Mesothelial cell of epicardium (in vitro differentiated cells): Measurements from ENCODE around the gene TMEM181. TPM values are rescaled to one million over a fixed set of nuclear protein-coding genes. Genes with fewer than 3 reads are reported as not detected.

ENCODE experiments used
- DNase-seq, 2 experiments: peaks; one replicate each; pipeline ENCODE4 v3.0.0; 2021; ENCODE audit warnings: low spot score in 2 of 2; ENCODE audit not compliant: unreplicated experiment in 2 of 2
- H3K27ac Mint-ChIP-seq: 2 replicates; pipeline ENCODE4 v1.8.0; 2021; ENCODE audit warnings: mixed read lengths
- H3K27me3 Mint-ChIP-seq: 2 replicates; pipeline ENCODE4 v1.8.0; 2021; ENCODE audit warnings: low read depth, mixed read lengths
- H3K36me3 Mint-ChIP-seq: 2 replicates; pipeline ENCODE4 v1.8.0; 2021; ENCODE audit warnings: mixed read lengths
- H3K4me1 Mint-ChIP-seq: 2 replicates; pipeline ENCODE4 v1.8.0; 2021; ENCODE audit warnings: mixed read lengths
- H3K4me3 Mint-ChIP-seq: 2 replicates; pipeline ENCODE4 v1.8.0; 2021; ENCODE audit warnings: mild to moderate bottlenecking, moderate library complexity, mixed read lengths
- H3K9me3 Mint-ChIP-seq: 2 replicates; pipeline ENCODE4 v1.8.0; 2021; ENCODE audit warnings: mixed read lengths
- CTCF ChIP-seq: fragments of 200-600 bp; sonication (generic); IDR thresholded peaks from one replicate; pipeline ENCODE4 v1.5.0; 2021; ENCODE audit warnings: antibody characterized with exemption; ENCODE audit not compliant: unreplicated experiment
- total RNA-seq: library from RNA; stranded (reverse); gene quantifications from 3 replicates; pipeline ENCODE4 v1.2.1, GENCODE V29; 2021

Gene TMEM181
- total RNA-seq, 1 donor from 2014 or later, result 23.8 TPM

- Mint-ChIP-seq H3K4me1 (no peaks in the 10 kb centered on the region), H3K36me3 (peaks cover 64% of the 10 kb centered on the region), H3K9me3 (peaks cover 10% of the 10 kb centered on the region), H3K4me3 (no peak overlapping the region), H3K27ac (no peak overlapping the region), H3K27me3 (no peaks in the 10 kb centered on the region)
- no peak for DNase-seq
- TF ChIP-seq CTCF, result no peak
Observed at GRCh38 chr6:158619922-158620801, 60.3 kb downstream of the TMEM181 start.

GRCh38 chr6:158620963-158621693 lies 61.2 kb downstream of the TMEM181 start:
- Mint-ChIP-seq H3K27me3 (no peaks in the 10 kb centered on the region), H3K4me1 (no peaks in the 10 kb centered on the region), H3K27ac (no peak overlapping the region), H3K9me3 (peaks cover 10% of the 10 kb centered on the region), H3K36me3 (peaks cover 61% of the 10 kb centered on the region), H3K4me3 (no peak overlapping the region)
- DNase-seq, result no peak
- no peak for TF ChIP-seq CTCF

- no peak for DNase-seq
- no peak for TF ChIP-seq CTCF
- Mint-ChIP-seq H3K9me3 (peaks cover 10% of the 10 kb centered on the region), H3K4me3 (no peak overlapping the region), H3K27ac (no peak overlapping the region), H3K27me3 (no peaks in the 10 kb centered on the region), H3K36me3 (peaks cover 55% of the 10 kb centered on the region), H3K4me1 (no peaks in the 10 kb centered on the region)
Observed at GRCh38 chr6:158621694-158622544, 62.0 kb downstream of the TMEM181 start.

- H3K36me3 Mint-ChIP-seq, result peaks cover 53% of the 10 kb centered on the region
- no peak overlapping the region for H3K27ac Mint-ChIP-seq
- TF ChIP-seq CTCF, result no peak
Observed at GRCh38 chr6:158622545-158623190, 62.8 kb downstream of the TMEM181 start.

More at GRCh38 chr6:158622545-158623190, 62.8 kb downstream of the TMEM181 start:
- DNase-seq, result no peak
- Mint-ChIP-seq H3K9me3 (peaks cover 3% of the 10 kb centered on the region), H3K27me3 (no peaks in the 10 kb centered on the region), H3K4me3 (no peak overlapping the region), H3K4me1 (peaks cover 4% of the 10 kb centered on the region)
